Endothelial cell of umbilical vein (primary cell): Measurements from ENCODE around the gene CDC34. TPM values are rescaled to one million over a fixed set of nuclear protein-coding genes. Genes with fewer than 3 reads are reported as not detected.

Source experiments
- Bru-seq: library from RNA; stranded (reverse); fragments of 400-500 nt; gene quantifications from one replicate; lab custom pipeline; 2021; lab: Mats Ljungman, UMichigan
- BruChase-seq, 2 experiments: library from RNA; stranded (reverse); fragments of 400-500 nt; gene quantifications; one replicate each; lab custom pipeline; 2021; lab: Mats Ljungman, UMichigan
- BruUV-seq: library from RNA; stranded (reverse); fragments of 400-500 nt; replicated peaks from 2 replicates; lab custom pipeline; 2021; lab: Mats Ljungman, UMichigan
- CTCF ChIA-PET: fragments of 300-600, 350-600 bp; sonication (Branson Sonifier 250); formaldehyde crosslinking; loops from one replicate; lab custom pipeline; 2021; ENCODE audit warnings: antibody characterized with exemption, inconsistent platforms; lab: Charles Lee
- POLR2A ChIA-PET: fragments of 300-600, 350-600 bp; sonication (Branson Sonifier 250); formaldehyde crosslinking; loops from one replicate; lab custom pipeline; 2021; ENCODE audit warnings: antibody characterized with exemption, inconsistent platforms; lab: Charles Lee
- DNase-seq: peaks from one replicate; pipeline ENCODE4 v3.0.0-alpha.2; 2011; ENCODE audit warnings: low read depth, low spot score
- FAIRE-seq: peaks from 2 replicates; lab custom pipeline; 2011; peaks lifted over from hg19 to GRCh38; lab: Jason Lieb, UNC
- H2AFZ ChIP-seq: 2 replicates; pipeline ENCODE4 v1.6.0; 2012; ENCODE audit warnings: low read depth, low read length, control low read depth, inconsistent platforms
- H3K27ac ChIP-seq: 2 replicates; pipeline ENCODE4 v1.5.1; 2011; ENCODE audit warnings: low read depth, mild to moderate bottlenecking, control low read depth, low read length, moderate library complexity; ENCODE audit not compliant: insufficient read depth
- H3K27me3 ChIP-seq, 2 experiments: 2 replicates each; pipeline versions ENCODE4 v1.6.0 to v1.6.1; 2011; ENCODE audit warnings: low read length in 2 of 2, mixed read lengths in 1 of 2; ENCODE audit not compliant: control insufficient read depth in 2 of 2, insufficient read depth in 2 of 2
- H3K36me3 ChIP-seq, 2 experiments: 2 replicates in 1 of 2; 3 replicates in 1 of 2; pipeline ENCODE4 v1.5.1; 2011; ENCODE audit warnings: low read length in 2 of 2, mild to moderate bottlenecking in 1 of 2, moderate library complexity in 1 of 2; ENCODE audit not compliant: control insufficient read depth in 2 of 2, insufficient read depth in 2 of 2; ENCODE audit errors: extremely low read depth in 1 of 2
- H3K4me1 ChIP-seq: 3 replicates; pipeline ENCODE4 v1.5.1; 2011; ENCODE audit warnings: mild to moderate bottlenecking, low read length; ENCODE audit not compliant: control insufficient read depth, insufficient read depth; ENCODE audit errors: extremely low read depth
- H3K4me2 ChIP-seq: 2 replicates; pipeline ENCODE4 v1.6.1; 2011; ENCODE audit warnings: low read length, control low read depth, mixed read lengths; ENCODE audit not compliant: insufficient read depth
- H3K4me3 ChIP-seq, 3 experiments: fragments of 200-600 bp in 1 of 3; sonication (generic), shearing (Covaris generic) in 1 of 3; replicated peaks in 1 of 3; 2 replicates each; pipeline ENCODE4 v1.5.1; 2011 to 2016; ENCODE audit warnings: control low read depth in 3 of 3, low read length in 3 of 3, mild to moderate bottlenecking in 2 of 3, inconsistent platforms in 1 of 3, low read depth in 1 of 3, moderate library complexity in 1 of 3; ENCODE audit not compliant: insufficient read depth in 1 of 3
- H3K79me2 ChIP-seq: 2 replicates; pipeline ENCODE4 v1.6.0; 2012; ENCODE audit warnings: low read length, inconsistent platforms; ENCODE audit not compliant: control insufficient read depth, insufficient read depth
- H3K9ac ChIP-seq: replicated peaks from 2 replicates; pipeline ENCODE3; 2011; ENCODE audit warnings: low read length, control low read depth; ENCODE audit not compliant: insufficient read depth; ENCODE audit errors: extremely low read depth
- H3K9me1 ChIP-seq: replicated peaks from 3 replicates; pipeline ENCODE4 v1.6.0; 2011; ENCODE audit warnings: mild to moderate bottlenecking, low read length; ENCODE audit not compliant: control insufficient read depth, insufficient read depth; ENCODE audit errors: extremely low read depth
- H3K9me3 ChIP-seq: replicated peaks from 2 replicates; pipeline ENCODE4 v1.5.1; 2012; ENCODE audit warnings: low read length, inconsistent platforms; ENCODE audit not compliant: control insufficient read depth, insufficient read depth
- H4K20me1 ChIP-seq: replicated peaks from 2 replicates; pipeline ENCODE3; 2011; ENCODE audit warnings: mild to moderate bottlenecking, low read length; ENCODE audit not compliant: control insufficient read depth, insufficient read depth; ENCODE audit errors: extremely low read depth
- EZH2 ChIP-seq: IDR thresholded peaks from 2 replicates; pipeline ENCODE4 v1.6.1; 2012; ENCODE audit warnings: borderline replicate concordance, low read depth, mild to moderate bottlenecking, moderate library complexity, low read length, inconsistent platforms; ENCODE audit not compliant: severe bottlenecking
- FOS ChIP-seq: IDR thresholded peaks from 2 replicates; pipeline ENCODE4 v1.6.1; 2011; ENCODE audit warnings: mild to moderate bottlenecking, low read length, moderate library complexity, borderline replicate concordance; ENCODE audit not compliant: insufficient read depth
- GATA2 ChIP-seq: IDR thresholded peaks from 2 replicates; pipeline ENCODE4 v1.7.0; 2011; ENCODE audit warnings: low read depth, mild to moderate bottlenecking, moderate library complexity, mixed read lengths, low read length; ENCODE audit not compliant: insufficient read length, insufficient read depth
- JUN ChIP-seq: IDR thresholded peaks from 2 replicates; pipeline ENCODE4 v1.6.1; 2011; ENCODE audit warnings: borderline replicate concordance, low read depth; ENCODE audit not compliant: insufficient read length, insufficient read depth
- MYC ChIP-seq: IDR thresholded peaks from one replicate; pipeline ENCODE4 v1.6.1; 2011; ENCODE audit warnings: mild to moderate bottlenecking, low read depth, low read length
- POLR2A ChIP-seq: IDR thresholded peaks from 2 replicates; pipeline ENCODE4 v1.6.1; 2012; ENCODE audit warnings: low read depth, mild to moderate bottlenecking, control low read depth, low read length
- POLR2AphosphoS5 ChIP-seq: IDR thresholded peaks from 2 replicates; pipeline ENCODE4 v1.6.1; 2012; ENCODE audit warnings: low read depth, mild to moderate bottlenecking, control low read depth, low read length, moderate library complexity; ENCODE audit not compliant: insufficient read depth
- dilution Hi-C: fragments of 300-500 bp; cut with MboI; formaldehyde crosslinking; loops from one replicate; pipeline ENCODE4 v1.15.0; 2019; ENCODE audit warnings: low sequenced_read_pairs; ENCODE audit not compliant: extremely low pct_ligation_motif_present
- intact Hi-C: fragments of 100-400 bp; cut with micrococcal nuclease; formaldehyde crosslinking; loops from one replicate; pipeline ENCODE4 v1.10.0; 2022
- long read RNA-seq: library from polyadenylated mRNA; stranded (forward); transcript quantifications from one replicate; pipeline ENCODE4 v2.0.0, GENCODE V29; 2021
- polyA minus RNA-seq, 3 experiments: library from RNA; depleted of rRNA, polyadenylated mRNA; stranded (reverse); fragments of >200 nt; gene quantifications; 1 replicate in 1 of 3; 2 replicates in 2 of 3; pipeline ENCODE4 v1.2.3, GENCODE V29; 2011
- polyA plus RNA-seq, 4 experiments: library from polyadenylated mRNA; depleted of rRNA in 3 of 4; stranded (reverse) in 3 of 4; unstranded in 1 of 4; fragments of >200 nt; gene quantifications; 2 replicates each; pipeline versions ENCODE4 v1.2.1 to v1.2.3, GENCODE V29; 2011 to 2012; ENCODE audit warnings: missing spikeins in 1 of 4
- total RNA-seq: library from RNA; stranded (reverse); gene quantifications from 2 replicates; pipeline ENCODE4 v1.2.3, GENCODE V29; 2021
- TF ChIP-seq, protein P1 (sequence below), 2 donors: IDR thresholded peaks; 1 replicate in 1 of 2; 2 replicates in 1 of 2; pipeline ENCODE4 v1.5.1; 2011; ENCODE audit warnings: low read length in 2 of 2, mild to moderate bottlenecking in 2 of 2, moderate library complexity in 2 of 2, control low read depth in 1 of 2, inconsistent platforms in 1 of 2, low read depth in 1 of 2; ENCODE audit not compliant: insufficient read depth in 1 of 2; ENCODE audit errors: extremely low read depth in 1 of 2
- TF ChIP-seq, protein P2 (sequence below): IDR thresholded peaks from 2 replicates; pipeline ENCODE4 v1.6.1; 2011; ENCODE audit not compliant: insufficient read depth, insufficient read length

Gene CDC34, protein sequence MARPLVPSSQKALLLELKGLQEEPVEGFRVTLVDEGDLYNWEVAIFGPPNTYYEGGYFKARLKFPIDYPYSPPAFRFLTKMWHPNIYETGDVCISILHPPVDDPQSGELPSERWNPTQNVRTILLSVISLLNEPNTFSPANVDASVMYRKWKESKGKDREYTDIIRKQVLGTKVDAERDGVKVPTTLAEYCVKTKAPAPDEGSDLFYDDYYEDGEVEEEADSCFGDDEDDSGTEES
- total RNA-seq, result 92.9 and 93.2 TPM in 2 replicates
- polyA plus RNA-seq, result 90.4 and 101 TPM in 2 replicates
- 56.6 and 83.2 TPM in 2 replicates for polyA plus RNA-seq (2011; cell fraction: cytosol; rRNA removed)
- polyA plus RNA-seq (2011; cell fraction: nucleus; rRNA removed), result 47.0 and 48.3 TPM in 2 replicates
- polyA plus RNA-seq (2012), result 52.7 and 77.2 TPM in 2 replicates
- 36.6 and 42.9 TPM in 2 replicates for polyA minus RNA-seq
- 46.1 TPM for polyA minus RNA-seq (2011; cell fraction: cytosol; rRNA and poly(A)+ RNA removed)
- 12.1 and 26.2 TPM in 2 replicates for polyA minus RNA-seq (2011; cell fraction: nucleus; rRNA and poly(A)+ RNA removed)
- Bru-seq, nascent RNA, result percentile 61 among the genes with signal in this experiment
- percentile 81 among the genes with signal in this experiment for BruChase-seq, experiment 1, labeled RNA remaining after a 6-hour chase
- BruChase-seq, experiment 2, labeled RNA remaining after a 2-hour chase, result percentile 73 among the genes with signal in this experiment
- long read RNA-seq, transcript CDC34-201 (5 exons, 1,471 nt), result major isoform, 351 of 438 reads
- long read RNA-seq, transcript CDC34-202 (5 exons, 1,147 nt), result minor isoform, 9 of 438 reads
- long read RNA-seq, partial matches to known transcripts, result 14 of 438 reads
- long read RNA-seq, other reads (novel, unspliced or antisense), result 64 of 438 reads

DNA sequence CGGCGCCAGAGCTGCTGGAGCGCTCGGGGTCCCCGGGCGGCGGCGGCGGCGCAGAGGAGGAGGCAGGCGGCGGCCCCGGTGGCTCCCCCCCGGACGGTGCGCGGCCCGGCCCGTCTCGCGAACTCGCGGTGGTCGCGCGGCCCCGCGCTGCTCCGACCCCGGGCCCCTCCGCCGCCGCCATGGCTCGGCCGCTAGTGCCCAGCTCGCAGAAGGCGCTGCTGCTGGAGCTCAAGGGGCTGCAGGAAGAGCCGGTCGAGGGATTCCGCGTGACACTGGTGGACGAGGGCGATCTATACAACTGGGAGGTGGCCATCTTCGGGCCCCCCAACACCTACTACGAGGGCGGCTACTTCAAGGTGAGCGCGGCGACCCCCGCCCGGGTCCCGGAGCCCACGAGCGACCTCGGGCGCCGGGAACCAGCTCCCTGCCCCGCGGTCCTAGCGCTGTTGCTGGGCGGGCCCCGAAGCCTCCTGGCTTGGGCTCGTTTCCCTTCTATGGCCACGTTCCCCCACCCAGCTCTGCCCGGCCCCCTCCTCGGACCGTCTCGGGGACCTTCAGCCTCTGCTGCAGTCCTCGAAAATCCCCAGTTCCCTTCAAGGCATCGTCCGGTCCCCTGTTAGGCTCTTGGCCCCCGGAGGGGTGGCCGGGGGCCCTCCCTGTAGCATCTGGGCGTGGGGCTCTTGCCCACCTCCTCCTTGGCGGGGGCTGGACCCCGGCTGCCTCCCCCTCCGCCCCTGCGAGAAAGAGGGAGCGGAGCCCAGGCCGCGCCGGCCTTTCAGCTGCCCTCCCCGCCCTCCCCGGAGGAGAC is at the start of gene CDC34:
CDC34 (plus strand) TSS at position 8 of the 808 bp plus-strand sequence; CDS start at position 180, 172 bp downstream.
- CTCF ChIA-PET, result interaction anchor here (0.8 to 3.4 kb wide), 8 partner anchors 10 to 202 kb away, joined by 3 to 36 read pairs (median 6); no protein-coding TSS in a partner anchor

More for the DNA sequence above, at the start of gene CDC34:
- H3K4me2 ChIP-seq, result peak within 1 kb of the TSS; percentile 77
- H3K4me3 ChIP-seq, result peak within 1 kb of the TSS; percentile 76 to 99 (median 88)
- no TSS peak for BruUV-seq
- DNase-seq, result peak; percentile 21
- intact Hi-C loops (loop anchor here (1.0 to 2.0 kb wide), 2 partner anchors 21 to 101 kb away; partner anchors contain the start of gene POLRMT), dilution Hi-C loops (no loop called here)
- peaks cover 44% of the 10 kb centered on the region for H3K79me2 ChIP-seq
- no peak for FAIRE-seq
- no peaks in the 10 kb centered on the region for H3K27me3 ChIP-seq
- POLR2A ChIA-PET, result interaction anchor here (0.6 to 2.1 kb wide), 3 partner anchors 21 to 186 kb away, joined by 3 to 5 read pairs (median 4); no protein-coding TSS in a partner anchor
- H3K27ac ChIP-seq, result peak within 1 kb of the TSS; percentile 90
- H3K4me1 ChIP-seq, result peaks cover 17% of the 10 kb centered on the region
- peaks cover 0 to 17% of the 10 kb centered on the region in 2 experiments for H3K36me3 ChIP-seq
- no peaks in the 10 kb centered on the region for H3K9me1 ChIP-seq
- peak within 1 kb of the TSS; percentile 93 for H3K9ac ChIP-seq
- no peaks in the 10 kb centered on the region for H3K9me3 ChIP-seq
- peak within 1 kb of the TSS; percentile 98 for H2AFZ ChIP-seq
- TF ChIP-seq, protein P1, sequence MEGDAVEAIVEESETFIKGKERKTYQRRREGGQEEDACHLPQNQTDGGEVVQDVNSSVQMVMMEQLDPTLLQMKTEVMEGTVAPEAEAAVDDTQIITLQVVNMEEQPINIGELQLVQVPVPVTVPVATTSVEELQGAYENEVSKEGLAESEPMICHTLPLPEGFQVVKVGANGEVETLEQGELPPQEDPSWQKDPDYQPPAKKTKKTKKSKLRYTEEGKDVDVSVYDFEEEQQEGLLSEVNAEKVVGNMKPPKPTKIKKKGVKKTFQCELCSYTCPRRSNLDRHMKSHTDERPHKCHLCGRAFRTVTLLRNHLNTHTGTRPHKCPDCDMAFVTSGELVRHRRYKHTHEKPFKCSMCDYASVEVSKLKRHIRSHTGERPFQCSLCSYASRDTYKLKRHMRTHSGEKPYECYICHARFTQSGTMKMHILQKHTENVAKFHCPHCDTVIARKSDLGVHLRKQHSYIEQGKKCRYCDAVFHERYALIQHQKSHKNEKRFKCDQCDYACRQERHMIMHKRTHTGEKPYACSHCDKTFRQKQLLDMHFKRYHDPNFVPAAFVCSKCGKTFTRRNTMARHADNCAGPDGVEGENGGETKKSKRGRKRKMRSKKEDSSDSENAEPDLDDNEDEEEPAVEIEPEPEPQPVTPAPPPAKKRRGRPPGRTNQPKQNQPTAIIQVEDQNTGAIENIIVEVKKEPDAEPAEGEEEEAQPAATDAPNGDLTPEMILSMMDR (IDR thresholded peaks at IDR 0.05; ENCODE audit: extremely low read depth in 1 of 2, insufficient read depth in 1 of 2, low read depth in 1 of 2, low read length in 2 of 2), result no peak
- peak; percentile 28 for TF ChIP-seq POLR2A
- TF ChIP-seq, protein P2, sequence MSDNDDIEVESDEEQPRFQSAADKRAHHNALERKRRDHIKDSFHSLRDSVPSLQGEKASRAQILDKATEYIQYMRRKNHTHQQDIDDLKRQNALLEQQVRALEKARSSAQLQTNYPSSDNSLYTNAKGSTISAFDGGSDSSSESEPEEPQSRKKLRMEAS, result no peak
- TF ChIP-seq MYC, result no peak
- no peak for TF ChIP-seq GATA2
- peak; percentile 80 for TF ChIP-seq POLR2AphosphoS5
- no peak for TF ChIP-seq JUN
- no peak for TF ChIP-seq EZH2
- TF ChIP-seq FOS, result no peak
- no peaks in the 10 kb centered on the region for H4K20me1 ChIP-seq
